Glutamatergic neuron (in vitro differentiated cells): ENCODE measurements around the gene PRDM16. TPM values are rescaled to one million over a fixed set of nuclear protein-coding genes. Genes with fewer than 3 reads are reported as not detected.
A peak's percentile ranks its signal among the peaks of the same experiment; 100 is the strongest.

Experiments used
- DNase-seq: peaks from one replicate; pipeline ENCODE4 v3.0.0; 2022
- H3K27ac Mint-ChIP-seq: one replicate; pipeline ENCODE4 v1.8.0; 2020; ENCODE audit warnings: mild to moderate bottlenecking, mixed read lengths, inconsistent platforms; ENCODE audit not compliant: unreplicated experiment
- H3K27me3 Mint-ChIP-seq: one replicate; pipeline ENCODE4 v1.8.0; 2020; ENCODE audit warnings: mild to moderate bottlenecking, moderate library complexity, mixed read lengths, inconsistent platforms; ENCODE audit not compliant: unreplicated experiment
- H3K36me3 Mint-ChIP-seq: one replicate; pipeline ENCODE4 v1.8.0; 2020; ENCODE audit warnings: mild to moderate bottlenecking, mixed read lengths, inconsistent platforms; ENCODE audit not compliant: unreplicated experiment
- H3K4me1 Mint-ChIP-seq: one replicate; pipeline ENCODE4 v1.8.0; 2020; ENCODE audit warnings: mild to moderate bottlenecking, low read depth, mixed read lengths, inconsistent platforms; ENCODE audit not compliant: unreplicated experiment
- H3K4me3 Mint-ChIP-seq: one replicate; pipeline ENCODE4 v1.8.0; 2020; ENCODE audit warnings: mild to moderate bottlenecking, mixed read lengths, inconsistent platforms; ENCODE audit not compliant: unreplicated experiment
- H3K9me3 Mint-ChIP-seq: one replicate; pipeline ENCODE4 v1.8.0; 2020; ENCODE audit warnings: mild to moderate bottlenecking, moderate library complexity, mixed read lengths, inconsistent platforms; ENCODE audit not compliant: unreplicated experiment
- total RNA-seq: library from RNA; stranded (reverse); fragmentation: NEBNext Ultra II Directional; extraction: Animal tissue kit (Norgen Biotek cat#: 25700); gene quantifications from one replicate; pipeline ENCODE4 v1.2.1, GENCODE V29; 2021; ENCODE audit not compliant: unreplicated experiment
- TF ChIP-seq, protein P1 (sequence below): fragments of 200-600 bp; sonication (generic); IDR thresholded peaks from one replicate; pipeline ENCODE4 v1.5.0; 2021; ENCODE audit not compliant: partially characterized antibody, unreplicated experiment

The PRDM16 gene
- total RNA-seq, 1 donor from 2014 or later, result 0.07 TPM

DNA sequence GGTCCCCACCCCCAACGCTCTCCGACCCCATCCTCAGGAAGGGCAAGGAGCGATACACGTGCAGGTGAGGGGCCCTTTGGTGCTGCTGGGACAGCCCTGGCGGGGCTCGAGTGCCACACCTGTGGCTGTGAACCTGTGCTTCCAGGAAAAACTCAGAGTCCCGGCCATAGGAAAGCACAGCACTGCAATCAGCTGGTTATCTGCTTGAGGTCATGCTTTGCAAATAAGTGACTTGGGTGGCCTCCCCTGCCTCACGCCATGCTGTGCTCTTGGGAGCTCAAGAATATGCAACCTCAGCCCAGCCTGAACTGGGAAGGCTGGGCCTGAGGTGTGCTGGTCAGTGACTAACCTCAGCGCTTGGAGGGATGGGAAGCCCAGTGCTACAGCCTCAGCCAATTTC is 348.9 kb downstream of the PRDM16 start:
- Mint-ChIP-seq H3K27ac (no peak overlapping the region), H3K4me1 (peaks cover 12% of the 10 kb centered on the region), H3K9me3 (peaks cover 13% of the 10 kb centered on the region), H3K36me3 (peaks cover 13% of the 10 kb centered on the region), H3K4me3 (no peak overlapping the region), H3K27me3 (peaks cover 8% of the 10 kb centered on the region)
- no peak for DNase-seq
- TF ChIP-seq, protein P1, sequence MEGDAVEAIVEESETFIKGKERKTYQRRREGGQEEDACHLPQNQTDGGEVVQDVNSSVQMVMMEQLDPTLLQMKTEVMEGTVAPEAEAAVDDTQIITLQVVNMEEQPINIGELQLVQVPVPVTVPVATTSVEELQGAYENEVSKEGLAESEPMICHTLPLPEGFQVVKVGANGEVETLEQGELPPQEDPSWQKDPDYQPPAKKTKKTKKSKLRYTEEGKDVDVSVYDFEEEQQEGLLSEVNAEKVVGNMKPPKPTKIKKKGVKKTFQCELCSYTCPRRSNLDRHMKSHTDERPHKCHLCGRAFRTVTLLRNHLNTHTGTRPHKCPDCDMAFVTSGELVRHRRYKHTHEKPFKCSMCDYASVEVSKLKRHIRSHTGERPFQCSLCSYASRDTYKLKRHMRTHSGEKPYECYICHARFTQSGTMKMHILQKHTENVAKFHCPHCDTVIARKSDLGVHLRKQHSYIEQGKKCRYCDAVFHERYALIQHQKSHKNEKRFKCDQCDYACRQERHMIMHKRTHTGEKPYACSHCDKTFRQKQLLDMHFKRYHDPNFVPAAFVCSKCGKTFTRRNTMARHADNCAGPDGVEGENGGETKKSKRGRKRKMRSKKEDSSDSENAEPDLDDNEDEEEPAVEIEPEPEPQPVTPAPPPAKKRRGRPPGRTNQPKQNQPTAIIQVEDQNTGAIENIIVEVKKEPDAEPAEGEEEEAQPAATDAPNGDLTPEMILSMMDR, result no peak

DNA sequence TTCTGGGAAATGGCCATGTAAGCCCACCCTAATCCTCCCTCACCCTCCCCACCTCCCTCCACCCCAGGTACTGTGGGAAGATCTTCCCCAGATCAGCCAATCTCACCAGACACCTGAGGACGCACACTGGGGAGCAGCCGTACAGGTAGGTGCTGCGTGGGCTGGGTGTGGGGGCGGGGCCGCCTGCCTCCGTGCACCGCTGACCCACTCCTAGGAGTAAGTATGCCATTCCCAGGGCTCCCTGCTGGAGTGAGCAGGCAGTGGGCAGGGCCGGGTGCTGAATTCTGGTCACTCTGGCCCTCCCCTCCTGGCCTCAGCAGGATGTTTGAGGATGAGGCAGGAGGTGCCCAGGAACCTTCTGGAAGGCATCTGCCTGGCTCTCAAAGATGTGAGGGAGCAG is 349.6 kb downstream of the PRDM16 start:
- no peak overlapping the region for H3K27ac Mint-ChIP-seq
- H3K9me3 Mint-ChIP-seq, result peaks cover 13% of the 10 kb centered on the region
- H3K36me3 Mint-ChIP-seq, result peaks cover 13% of the 10 kb centered on the region
- H3K27me3 Mint-ChIP-seq, result peaks cover 8% of the 10 kb centered on the region
- no peak for DNase-seq
- H3K4me1 Mint-ChIP-seq, result peaks cover 12% of the 10 kb centered on the region
- TF ChIP-seq, protein P1, result no peak
- H3K4me3 Mint-ChIP-seq, result no peak overlapping the region

DNA sequence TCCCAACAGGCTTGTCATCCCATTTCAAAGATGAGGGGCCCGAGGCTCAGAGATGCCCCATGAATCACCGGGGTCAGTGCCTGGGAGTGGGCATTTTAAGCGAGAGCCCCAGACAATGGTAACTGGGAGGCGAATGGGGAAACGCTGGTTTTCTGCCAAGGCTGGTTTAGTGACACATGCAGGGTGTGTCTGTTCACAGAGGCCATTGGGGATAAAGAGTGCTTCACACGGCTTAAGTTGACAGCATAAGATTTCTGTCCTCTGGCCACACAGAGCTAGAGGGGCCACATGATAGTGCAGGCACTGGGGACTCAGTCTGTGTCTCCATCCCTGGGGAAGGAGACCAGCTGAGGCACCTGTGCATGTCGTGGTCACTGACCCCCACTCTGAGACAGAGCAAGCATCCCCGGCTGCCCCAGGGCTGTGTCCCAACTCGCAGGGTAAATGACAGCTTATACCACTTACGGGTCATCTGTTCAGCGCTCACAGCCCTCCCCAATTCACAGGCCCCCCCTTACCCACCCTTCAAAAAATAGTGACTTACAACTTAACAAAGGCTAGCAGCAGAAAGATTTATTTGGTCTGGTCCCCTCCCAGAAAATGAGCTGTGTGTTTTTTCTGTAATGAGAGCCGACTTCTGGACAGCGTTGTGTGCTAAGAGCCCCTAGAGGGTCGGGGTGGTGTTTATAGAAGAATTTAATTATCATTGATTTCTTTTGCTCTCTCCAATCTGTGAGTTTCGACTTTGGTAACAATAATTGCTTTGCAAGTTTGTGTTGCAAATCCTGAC is 350.6 kb downstream of the PRDM16 start:
- Mint-ChIP-seq H3K4me3 (no peak overlapping the region), H3K27ac (no peak overlapping the region), H3K4me1 (peaks cover 15% of the 10 kb centered on the region), H3K27me3 (peaks cover 9% of the 10 kb centered on the region), H3K9me3 (peaks cover 13% of the 10 kb centered on the region), H3K36me3 (peaks cover 13% of the 10 kb centered on the region)
- DNase-seq, result no peak
- TF ChIP-seq, protein P1, result no peak

DNA sequence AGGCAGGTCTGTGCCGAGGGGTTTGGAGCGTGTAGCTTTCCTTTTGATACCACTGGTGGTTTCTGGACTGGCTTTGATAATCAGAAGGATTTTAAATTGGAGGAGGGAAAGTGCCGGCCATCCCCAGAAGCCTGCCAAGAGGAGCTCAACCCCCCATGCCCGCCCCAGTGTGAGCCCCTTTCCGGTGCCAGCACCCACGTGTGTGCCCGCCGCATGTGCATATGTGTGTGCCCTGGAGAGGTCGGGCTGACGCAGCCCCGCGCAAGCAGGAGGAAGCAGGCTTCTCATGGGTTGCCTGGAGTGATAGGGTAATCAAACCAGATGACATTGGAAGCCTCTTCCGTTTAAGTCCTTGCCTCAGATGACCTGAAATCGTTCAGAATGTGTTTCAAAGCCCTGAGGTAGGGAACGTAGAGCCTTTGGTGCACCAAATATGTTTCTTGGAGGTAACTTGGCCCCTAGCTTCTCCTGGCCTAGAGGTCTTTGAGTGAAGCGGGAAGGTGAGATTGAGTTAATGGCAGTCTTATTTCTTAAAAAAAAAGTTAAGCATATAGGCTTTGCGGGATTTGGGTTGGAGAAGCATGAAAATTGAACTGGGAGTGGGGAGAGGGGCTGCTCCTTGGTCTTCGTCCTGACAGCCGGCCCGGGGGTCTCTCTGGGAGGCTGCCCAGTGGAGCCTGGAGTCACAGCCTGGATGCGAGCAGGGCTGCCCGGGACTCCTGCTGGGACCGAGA is 351.4 kb downstream of the PRDM16 start:
- TF ChIP-seq, protein P1, result no peak
- H3K36me3 Mint-ChIP-seq, result peaks cover 13% of the 10 kb centered on the region
- H3K27me3 Mint-ChIP-seq, result peaks cover 9% of the 10 kb centered on the region
- H3K27ac Mint-ChIP-seq, result no peak overlapping the region
- H3K4me1 Mint-ChIP-seq, result peaks cover 15% of the 10 kb centered on the region
- no peak for DNase-seq
- peaks cover 13% of the 10 kb centered on the region for H3K9me3 Mint-ChIP-seq
- peak overlapping the region; percentile 38 for H3K4me3 Mint-ChIP-seq

DNA sequence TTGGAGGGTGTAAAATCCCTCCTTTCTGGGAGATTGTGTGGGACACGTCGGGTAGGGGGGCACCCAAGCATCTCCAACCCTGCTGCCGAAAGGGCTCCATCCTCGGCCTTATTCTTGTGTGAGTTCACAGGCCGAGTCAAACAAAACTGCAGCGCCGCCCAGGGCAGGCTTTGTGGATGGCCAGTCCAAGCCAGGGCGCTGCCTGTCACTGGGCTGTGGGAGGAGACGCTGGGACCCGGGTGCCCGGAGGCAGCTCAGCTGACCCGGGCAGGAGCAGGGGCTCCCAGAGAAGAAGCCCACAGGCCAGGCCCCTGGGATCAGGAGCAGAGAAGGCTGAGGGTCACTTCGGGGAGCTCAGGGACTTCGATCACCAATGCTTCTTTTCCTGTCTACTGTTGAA is 353.6 kb downstream of the PRDM16 start:
- H3K27ac Mint-ChIP-seq, result no peak overlapping the region
- peaks cover 12% of the 10 kb centered on the region for H3K27me3 Mint-ChIP-seq
- H3K4me3 Mint-ChIP-seq, result no peak overlapping the region
- H3K36me3 Mint-ChIP-seq, result peaks cover 13% of the 10 kb centered on the region
- H3K4me1 Mint-ChIP-seq, result peaks cover 15% of the 10 kb centered on the region
- TF ChIP-seq, protein P1, result no peak
- no peak for DNase-seq
- peaks cover 13% of the 10 kb centered on the region for H3K9me3 Mint-ChIP-seq
